ENCODE measurements around the gene WNT2. TPM values are rescaled to one million over a fixed set of nuclear protein-coding genes. Genes with fewer than 3 reads are reported as not detected.
"Not testable (repeated sequence)": the region's sequence is repeated elsewhere in the genome, so short reads cannot be mapped to it uniquely, and the experiment has no call there.

WNT2 gene
- polyA plus RNA-seq, 1 experiment: 8.4 TPM

- no peak for TF ChIP-seq CTCF (IDR thresholded peaks at IDR 0.05; ENCODE audit: insufficient read depth, low read depth, low read length)
- no peak for DNase-seq (ENCODE audit: low read depth)
- Histone ChIP-seq H3K36me3 (ENCODE audit: control insufficient read depth, insufficient read depth, low read length) (0 out of 2 replicates have a peak, but pooled peaks cover 1% of the 10 kb centered on the region), H3K4me3 (ENCODE audit: low read depth, low read length) (no peak overlapping the region), H3K27me3 (ENCODE audit: control insufficient read depth, insufficient read depth, low read length) (peaks cover 2% of the 10 kb centered on the region; the same call in 1 of the 2 replicates)
- ChIA-PET CTCF (no interaction called here), POLR2A (interaction anchor here (0.6 kb wide), 1 partner anchor 25 kb away, joined by 4 read pairs; no protein-coding TSS in a partner anchor)
Measured at GRCh38 chr7:117308891-117309290, 14.0 kb downstream of the WNT2 start.

GRCh38 chr7:117302396-117302795 lies 20.5 kb downstream of the WNT2 start:
- DNase-seq (ENCODE audit: low read depth): no peak
- CTCF ChIA-PET: interaction anchor here (0.9 to 1.6 kb wide), 2 partner anchors 10 to 90 kb away, joined by 3 to 4 read pairs; no protein-coding TSS in a partner anchor
- Histone ChIP-seq H3K4me3 (ENCODE audit: low read depth, low read length) (no peak overlapping the region), H3K36me3 (ENCODE audit: control insufficient read depth, insufficient read depth, low read length) (0 out of 2 replicates have a peak, but pooled peaks cover 1% of the 10 kb centered on the region), H3K27me3 (ENCODE audit: control insufficient read depth, insufficient read depth, low read length) (peaks cover 2% of the 10 kb centered on the region; the same call in 1 of the 2 replicates)
- POLR2A ChIA-PET: no interaction called here
- no peak for TF ChIP-seq CTCF (IDR thresholded peaks at IDR 0.05; ENCODE audit: insufficient read depth, low read depth, low read length)

GRCh38 chr7:117300506-117300905 lies 22.4 kb downstream of the WNT2 start:
- CTCF ChIA-PET: interaction anchor here (0.8 to 0.9 kb wide), 2 partner anchors 12 kb away, joined by 3 read pairs; no protein-coding TSS in a partner anchor
- POLR2A ChIA-PET: not testable (repeated sequence)

GRCh38 chr7:117297606-117298005 lies 25.3 kb downstream of the WNT2 start:
- DNase-seq (ENCODE audit: low read depth): no peak
- Histone ChIP-seq H3K36me3 (ENCODE audit: control insufficient read depth, insufficient read depth, low read length) (no peaks in the 10 kb centered on the region), H3K4me3 (ENCODE audit: low read depth, low read length) (no peak overlapping the region), H3K27me3 (ENCODE audit: control insufficient read depth, insufficient read depth, low read length) (no peaks in the 10 kb centered on the region; the same call in 1 of the 2 replicates)
- no peak for TF ChIP-seq CTCF (IDR thresholded peaks at IDR 0.05; ENCODE audit: insufficient read depth, low read depth, low read length)
- ChIA-PET POLR2A (no interaction called here), CTCF (interaction anchor here (0.8 to 1.0 kb wide), 2 partner anchors 85 to 88 kb away, joined by 3 read pairs; no protein-coding TSS in a partner anchor)

More at GRCh38 chr7:117300506-117300905, 22.4 kb downstream of the WNT2 start:
- not testable (repeated sequence) for H3K36me3 ChIP-seq (ENCODE audit: control insufficient read depth, insufficient read depth, low read length); DNase-seq (ENCODE audit: low read depth); H3K27me3 ChIP-seq (ENCODE audit: control insufficient read depth, insufficient read depth, low read length); H3K4me3 ChIP-seq (ENCODE audit: low read depth, low read length)

GRCh38 chr7:117296066-117296465 lies 26.8 kb downstream of the WNT2 start:
- no peaks in the 10 kb centered on the region; the same call in 1 of the 2 replicates for H3K27me3 ChIP-seq (ENCODE audit: control insufficient read depth, insufficient read depth, low read length)
- CTCF ChIA-PET: no interaction called here

More at GRCh38 chr7:117296066-117296465, 26.8 kb downstream of the WNT2 start:
- TF ChIP-seq CTCF (IDR thresholded peaks at IDR 0.05; ENCODE audit: insufficient read depth, low read depth, low read length): no peak
- POLR2A ChIA-PET: no interaction called here
- DNase-seq (ENCODE audit: low read depth): no peak
- no peaks in the 10 kb centered on the region for H3K36me3 ChIP-seq (ENCODE audit: control insufficient read depth, insufficient read depth, low read length)
- H3K4me3 ChIP-seq (ENCODE audit: low read depth, low read length): no peak overlapping the region

Data from BJ (cell line).